GM23338 (cell line): Measurements from ENCODE around the gene IGF1R. TPM values are rescaled to one million over a fixed set of nuclear protein-coding genes. Genes with fewer than 3 reads are reported as not detected.

Experiments
- ATAC-seq: fragments of 200-7000 bp; cut with Tn5 transposase; 3 replicates; pipeline ENCODE4 v1.9.1; 2020
- DNase-seq: peaks from one replicate; pipeline ENCODE4 v3.0.0-alpha.2; 2015; ENCODE audit warnings: low spot score
- H2AFZ ChIP-seq: fragments of 200-600 bp; sonication (generic); 2 replicates; pipeline ENCODE4 v1.8.0; 2016; ENCODE audit warnings: antibody characterized with exemption, mild to moderate bottlenecking, moderate library complexity
- H3F3A ChIP-seq: fragments of 200-600 bp; sonication (generic); replicated peaks from 2 replicates; pipeline ENCODE4 v1.8.0; 2017; ENCODE audit warnings: antibody characterized with exemption, mixed run types, low read depth
- H3K27ac ChIP-seq: fragments of 200-600 bp; sonication (generic); 2 replicates; pipeline ENCODE4 v1.6.1; 2016; ENCODE audit warnings: low read depth
- H3K27me3 ChIP-seq: fragments of 200-600 bp; sonication (generic); 2 replicates; pipeline ENCODE4 v1.8.0; 2016; ENCODE audit warnings: mild to moderate bottlenecking, mixed run types, moderate library complexity; ENCODE audit not compliant: insufficient read depth
- H3K36me3 ChIP-seq: fragments of 200-600 bp; sonication (generic); 2 replicates; pipeline ENCODE4 v1.8.0; 2016; ENCODE audit warnings: mild to moderate bottlenecking; ENCODE audit not compliant: insufficient read depth
- H3K4me1 ChIP-seq: fragments of 200-600 bp; sonication (generic); 2 replicates; pipeline ENCODE4 v1.8.0; 2016; ENCODE audit warnings: mild to moderate bottlenecking, moderate library complexity; ENCODE audit not compliant: insufficient read depth
- H3K4me2 ChIP-seq: fragments of 200-600 bp; sonication (generic); 2 replicates; pipeline ENCODE4 v1.7.1; 2017; ENCODE audit warnings: mixed run types
- H3K4me3 ChIP-seq: fragments of 200-600 bp; sonication (generic); 2 replicates; pipeline ENCODE4 v1.6.1; 2016; ENCODE audit warnings: mixed run types
- H3K79me2 ChIP-seq: fragments of 200-600 bp; sonication (generic); replicated peaks from 2 replicates; pipeline ENCODE4 v1.8.0; 2017; ENCODE audit warnings: mild to moderate bottlenecking; ENCODE audit not compliant: insufficient read depth
- H3K9me2 ChIP-seq: fragments of 200-600 bp; sonication (generic); 2 replicates; pipeline ENCODE4 v1.8.0; 2017; ENCODE audit not compliant: insufficient read depth
- H4K20me1 ChIP-seq: fragments of 200-600 bp; sonication (generic); replicated peaks from 2 replicates; pipeline ENCODE4 v1.8.0; 2017; ENCODE audit warnings: mild to moderate bottlenecking; ENCODE audit not compliant: insufficient read depth
- H3K27ac Mint-ChIP-seq: 2 replicates; pipeline ENCODE4 v1.8.0; 2020; ENCODE audit warnings: inconsistent platforms, mild to moderate bottlenecking, moderate library complexity, mixed read lengths
- H3K27me3 Mint-ChIP-seq: 3 replicates; pipeline ENCODE4 v1.8.0; 2022; ENCODE audit warnings: low read depth, mild to moderate bottlenecking, moderate library complexity, mixed read lengths, inconsistent platforms; ENCODE audit not compliant: insufficient read depth, poor library complexity
- H3K36me3 Mint-ChIP-seq: 3 replicates; pipeline ENCODE4 v1.8.0; 2021; ENCODE audit warnings: low read depth, mild to moderate bottlenecking, inconsistent platforms, moderate library complexity, mixed read lengths
- H3K4me1 Mint-ChIP-seq: 3 replicates; pipeline ENCODE4 v1.8.0; 2020; ENCODE audit warnings: mild to moderate bottlenecking, inconsistent platforms, mixed read lengths
- H3K4me3 Mint-ChIP-seq: 3 replicates; pipeline ENCODE4 v1.8.0; 2021; ENCODE audit warnings: moderate library complexity, mild to moderate bottlenecking, inconsistent platforms, mixed read lengths
- H3K9me3 Mint-ChIP-seq: 3 replicates; pipeline ENCODE4 v1.8.0; 2020; ENCODE audit warnings: moderate library complexity, mild to moderate bottlenecking, inconsistent platforms, mixed read lengths
- EZH2 ChIP-seq: fragments of 200-600 bp; sonication (generic); IDR thresholded peaks from one replicate; pipeline ENCODE4 v1.8.0; 2017; ENCODE audit warnings: antibody characterized with exemption, mild to moderate bottlenecking, low read depth; ENCODE audit not compliant: unreplicated experiment
- NANOG ChIP-seq: IDR thresholded peaks from 2 replicates; pipeline ENCODE4 v1.6.1; 2016; ENCODE audit warnings: antibody characterized with exemption, borderline replicate concordance
- POLR2AphosphoS5 ChIP-seq: IDR thresholded peaks from 2 replicates; pipeline ENCODE4 v1.6.1; 2016; ENCODE audit warnings: antibody characterized with exemption, low read depth
- STAT1 ChIP-seq: IDR thresholded peaks from one replicate; pipeline ENCODE4 v1.6.1; 2016; ENCODE audit warnings: antibody characterized with exemption; ENCODE audit not compliant: unreplicated experiment
- polyA plus RNA-seq: library from polyadenylated mRNA; unstranded; fragments of >200 nt; fragmentation: Nextera tagmentation; extraction: Ambion mirVana; gene quantifications from 2 replicates; pipeline ENCODE4 v1.2.1, GENCODE V29; 2016
- total RNA-seq: library from RNA; depleted of rRNA; stranded (reverse); fragments of >200 nt; shearing (Covaris generic); gene quantifications from 2 replicates; pipeline ENCODE4 v1.2.3, GENCODE V29; 2014
- TF ChIP-seq, protein P1 (sequence below): fragments of 250-450 bp; sonication (Bioruptor Pico); IDR thresholded peaks from 2 replicates; pipeline ENCODE4 v1.5.0; 2020; ENCODE audit warnings: mild to moderate bottlenecking, moderate library complexity
- TF ChIP-seq, protein P2 (sequence below), 2 experiments: fragments of 200-600 bp in 1 of 2; sonication (generic) in 1 of 2; conservative IDR thresholded peaks; 2 replicates each; pipeline versions ENCODE4 v1.5.1 to v1.6.1; 2016 to 2017; ENCODE audit warnings: antibody characterized with exemption in 2 of 2, low read depth in 2 of 2, mild to moderate bottlenecking in 2 of 2, moderate library complexity in 1 of 2

Gene IGF1R
- total and polyA plus RNA-seq, 2 experiments from 2014 or later: 20.4 to 92.2 TPM

DNA sequence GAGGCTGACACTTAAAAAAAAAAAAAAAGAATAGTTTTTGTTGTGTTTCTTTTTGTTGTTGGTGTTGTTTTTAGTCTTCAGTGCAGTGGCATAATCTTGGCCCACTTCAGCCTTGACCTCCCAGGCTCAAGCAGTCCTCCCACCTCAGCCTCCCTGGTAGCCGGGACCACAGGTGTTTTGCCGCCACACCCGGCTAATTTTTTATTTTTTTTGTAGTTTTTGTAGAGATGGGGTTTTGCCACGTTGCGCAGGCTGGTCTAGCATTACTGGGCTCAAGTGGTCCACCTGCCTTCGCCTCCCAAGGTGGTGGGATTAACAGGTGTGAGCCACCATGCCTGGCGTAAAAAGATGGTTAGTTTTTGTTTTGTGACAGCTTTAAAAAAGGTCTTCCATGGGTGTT is 30.1 kb downstream of the IGF1R start (continued):
- TF ChIP-seq, protein P1, sequence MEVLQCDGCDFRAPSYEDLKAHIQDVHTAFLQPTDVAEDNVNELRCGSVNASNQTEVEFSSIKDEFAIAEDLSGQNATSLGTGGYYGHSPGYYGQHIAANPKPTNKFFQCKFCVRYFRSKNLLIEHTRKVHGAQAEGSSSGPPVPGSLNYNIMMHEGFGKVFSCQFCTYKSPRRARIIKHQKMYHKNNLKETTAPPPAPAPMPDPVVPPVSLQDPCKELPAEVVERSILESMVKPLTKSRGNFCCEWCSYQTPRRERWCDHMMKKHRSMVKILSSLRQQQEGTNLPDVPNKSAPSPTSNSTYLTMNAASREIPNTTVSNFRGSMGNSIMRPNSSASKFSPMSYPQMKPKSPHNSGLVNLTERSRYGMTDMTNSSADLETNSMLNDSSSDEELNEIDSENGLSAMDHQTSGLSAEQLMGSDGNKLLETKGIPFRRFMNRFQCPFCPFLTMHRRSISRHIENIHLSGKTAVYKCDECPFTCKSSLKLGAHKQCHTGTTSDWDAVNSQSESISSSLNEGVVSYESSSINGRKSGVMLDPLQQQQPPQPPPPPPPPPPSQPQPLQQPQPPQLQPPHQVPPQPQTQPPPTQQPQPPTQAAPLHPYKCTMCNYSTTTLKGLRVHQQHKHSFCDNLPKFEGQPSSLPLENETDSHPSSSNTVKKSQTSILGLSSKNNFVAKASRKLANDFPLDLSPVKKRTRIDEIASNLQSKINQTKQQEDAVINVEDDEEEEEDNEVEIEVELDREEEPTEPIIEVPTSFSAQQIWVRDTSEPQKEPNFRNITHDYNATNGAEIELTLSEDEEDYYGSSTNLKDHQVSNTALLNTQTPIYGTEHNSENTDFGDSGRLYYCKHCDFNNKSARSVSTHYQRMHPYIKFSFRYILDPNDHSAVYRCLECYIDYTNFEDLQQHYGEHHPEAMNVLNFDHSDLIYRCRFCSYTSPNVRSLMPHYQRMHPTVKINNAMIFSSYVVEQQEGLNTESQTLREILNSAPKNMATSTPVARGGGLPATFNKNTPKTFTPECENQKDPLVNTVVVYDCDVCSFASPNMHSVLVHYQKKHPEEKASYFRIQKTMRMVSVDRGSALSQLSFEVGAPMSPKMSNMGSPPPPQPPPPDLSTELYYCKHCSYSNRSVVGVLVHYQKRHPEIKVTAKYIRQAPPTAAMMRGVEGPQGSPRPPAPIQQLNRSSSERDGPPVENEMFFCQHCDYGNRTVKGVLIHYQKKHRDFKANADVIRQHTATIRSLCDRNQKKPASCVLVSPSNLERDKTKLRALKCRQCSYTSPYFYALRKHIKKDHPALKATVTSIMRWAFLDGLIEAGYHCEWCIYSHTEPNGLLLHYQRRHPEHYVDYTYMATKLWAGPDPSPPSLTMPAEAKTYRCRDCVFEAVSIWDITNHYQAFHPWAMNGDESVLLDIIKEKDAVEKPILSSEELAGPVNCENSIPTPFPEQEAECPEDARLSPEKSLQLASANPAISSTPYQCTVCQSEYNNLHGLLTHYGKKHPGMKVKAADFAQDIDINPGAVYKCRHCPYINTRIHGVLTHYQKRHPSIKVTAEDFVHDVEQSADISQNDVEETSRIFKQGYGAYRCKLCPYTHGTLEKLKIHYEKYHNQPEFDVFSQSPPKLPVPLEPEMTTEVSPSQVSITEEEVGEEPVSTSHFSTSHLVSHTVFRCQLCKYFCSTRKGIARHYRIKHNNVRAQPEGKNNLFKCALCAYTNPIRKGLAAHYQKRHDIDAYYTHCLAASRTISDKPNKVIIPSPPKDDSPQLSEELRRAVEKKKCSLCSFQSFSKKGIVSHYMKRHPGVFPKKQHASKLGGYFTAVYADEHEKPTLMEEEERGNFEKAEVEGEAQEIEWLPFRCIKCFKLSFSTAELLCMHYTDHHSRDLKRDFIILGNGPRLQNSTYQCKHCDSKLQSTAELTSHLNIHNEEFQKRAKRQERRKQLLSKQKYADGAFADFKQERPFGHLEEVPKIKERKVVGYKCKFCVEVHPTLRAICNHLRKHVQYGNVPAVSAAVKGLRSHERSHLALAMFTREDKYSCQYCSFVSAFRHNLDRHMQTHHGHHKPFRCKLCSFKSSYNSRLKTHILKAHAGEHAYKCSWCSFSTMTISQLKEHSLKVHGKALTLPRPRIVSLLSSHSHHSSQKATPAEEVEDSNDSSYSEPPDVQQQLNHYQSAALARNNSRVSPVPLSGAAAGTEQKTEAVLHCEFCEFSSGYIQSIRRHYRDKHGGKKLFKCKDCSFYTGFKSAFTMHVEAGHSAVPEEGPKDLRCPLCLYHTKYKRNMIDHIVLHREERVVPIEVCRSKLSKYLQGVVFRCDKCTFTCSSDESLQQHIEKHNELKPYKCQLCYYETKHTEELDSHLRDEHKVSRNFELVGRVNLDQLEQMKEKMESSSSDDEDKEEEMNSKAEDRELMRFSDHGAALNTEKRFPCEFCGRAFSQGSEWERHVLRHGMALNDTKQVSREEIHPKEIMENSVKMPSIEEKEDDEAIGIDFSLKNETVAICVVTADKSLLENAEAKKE (CRISPR knock-in tag): no peak
- TF ChIP-seq NANOG (no peak), STAT1 (no peak), EZH2 (no peak)

DNA sequence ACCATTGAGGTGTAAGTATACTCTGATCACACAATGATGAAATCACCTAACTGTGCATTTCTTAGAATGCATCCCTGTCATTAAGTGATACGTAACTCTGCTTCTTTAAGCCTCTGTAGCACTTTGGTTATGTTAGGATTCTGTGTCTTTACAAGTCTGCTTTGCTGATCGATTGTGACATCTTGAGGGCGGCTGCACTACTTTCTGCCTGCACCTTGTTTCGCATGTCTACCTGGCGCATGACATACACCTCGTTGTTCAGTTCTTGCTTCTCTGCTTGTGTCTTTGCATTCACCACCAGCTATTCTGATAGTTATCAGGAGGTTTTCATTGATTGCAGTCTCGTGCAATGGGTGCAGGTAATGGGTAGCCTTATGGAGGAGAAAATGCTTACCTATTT is 32.7 kb downstream of the IGF1R start:
- Histone ChIP-seq H3K4me1 (peaks cover 65% of the 10 kb centered on the region), H3K4me2 (no peak overlapping the region), H3F3A (no peaks in the 10 kb centered on the region), H3K9me2 (0 out of 2 replicates have a peak, but pooled peaks cover 4% of the 10 kb centered on the region), H4K20me1 (peaks cover 38% of the 10 kb centered on the region; the same call in 1 of the 2 replicates), H2AFZ (no peak overlapping the region), H3K27ac (no peak overlapping the region), H3K79me2 (peaks cover 100% of the 10 kb centered on the region), H3K36me3 (no peaks in the 10 kb centered on the region), H3K27me3 (no peaks in the 10 kb centered on the region), H3K4me3 (no peak overlapping the region)
- TF ChIP-seq STAT1 (no peak), POLR2AphosphoS5 (no peak), EZH2 (no peak)
- TF ChIP-seq, protein P1 (CRISPR knock-in tag): no peak
- TF ChIP-seq, protein P2, sequence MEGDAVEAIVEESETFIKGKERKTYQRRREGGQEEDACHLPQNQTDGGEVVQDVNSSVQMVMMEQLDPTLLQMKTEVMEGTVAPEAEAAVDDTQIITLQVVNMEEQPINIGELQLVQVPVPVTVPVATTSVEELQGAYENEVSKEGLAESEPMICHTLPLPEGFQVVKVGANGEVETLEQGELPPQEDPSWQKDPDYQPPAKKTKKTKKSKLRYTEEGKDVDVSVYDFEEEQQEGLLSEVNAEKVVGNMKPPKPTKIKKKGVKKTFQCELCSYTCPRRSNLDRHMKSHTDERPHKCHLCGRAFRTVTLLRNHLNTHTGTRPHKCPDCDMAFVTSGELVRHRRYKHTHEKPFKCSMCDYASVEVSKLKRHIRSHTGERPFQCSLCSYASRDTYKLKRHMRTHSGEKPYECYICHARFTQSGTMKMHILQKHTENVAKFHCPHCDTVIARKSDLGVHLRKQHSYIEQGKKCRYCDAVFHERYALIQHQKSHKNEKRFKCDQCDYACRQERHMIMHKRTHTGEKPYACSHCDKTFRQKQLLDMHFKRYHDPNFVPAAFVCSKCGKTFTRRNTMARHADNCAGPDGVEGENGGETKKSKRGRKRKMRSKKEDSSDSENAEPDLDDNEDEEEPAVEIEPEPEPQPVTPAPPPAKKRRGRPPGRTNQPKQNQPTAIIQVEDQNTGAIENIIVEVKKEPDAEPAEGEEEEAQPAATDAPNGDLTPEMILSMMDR (conservative IDR thresholded peaks at IDR 0.05; ENCODE audit: low read depth in 2 of 2): no peak
- ATAC-seq: no peak
- peaks cover 3% of the 10 kb centered on the region for H3K27me3 Mint-ChIP-seq
- H3K4me3 Mint-ChIP-seq: no peak overlapping the region
- H3K9me3 Mint-ChIP-seq: no peaks in the 10 kb centered on the region
- H3K4me1 Mint-ChIP-seq: peaks cover 68% of the 10 kb centered on the region
- H3K36me3 Mint-ChIP-seq: peaks cover 5% of the 10 kb centered on the region; the same call in 1 of the 3 replicates
- DNase-seq: no peak
- no peak overlapping the region for H3K27ac Mint-ChIP-seq
